Urinary bladder (tissue), 4 donors: ENCODE data around the gene SRGAP1. TPM values are rescaled to one million over a fixed set of nuclear protein-coding genes. Genes with fewer than 3 reads are reported as not detected.

Source experiments
- DNase-seq: peaks from one replicate; pipeline ENCODE4 v3.0.0-alpha.2; 2015; ENCODE audit errors: extremely low spot score
- H3K27ac ChIP-seq: one replicate; pipeline ENCODE4 v1.5.1; 2013; ENCODE audit warnings: low read depth, mild to moderate bottlenecking, moderate library complexity
- H3K36me3 ChIP-seq: one replicate; pipeline ENCODE4 v1.6.1; 2013; ENCODE audit warnings: mild to moderate bottlenecking, moderate library complexity; ENCODE audit not compliant: insufficient read depth
- H3K4me1 ChIP-seq: one replicate; pipeline ENCODE4 v1.6.1; 2013; ENCODE audit warnings: mild to moderate bottlenecking, moderate library complexity; ENCODE audit not compliant: insufficient read depth
- H3K4me3 ChIP-seq: one replicate; pipeline ENCODE4 v1.5.1; 2013; ENCODE audit warnings: low read depth, low read length
- WGBS: extraction: QIAGEN DNeasy Blood & Tissue Kit; methylation state at CpG from one replicate; pipeline ENCODE4 v1.1.7; 2013; 5-methylcytosine and 5-hydroxymethylcytosine counted together
- polyA plus RNA-seq: library from polyadenylated mRNA; stranded (reverse); fragments of 200-250 nt; gene quantifications from one replicate; pipeline ENCODE4 v1.2.3, GENCODE V29; 2013
- total RNA-seq: library from RNA; depleted of rRNA; stranded (reverse); fragments of >200 nt; gene quantifications from one replicate; pipeline ENCODE4 v1.2.3, GENCODE V29; 2014
- donor health status: healthy with polysubstance abuse.
- donor health status: healthy.

SRGAP1 gene
- total and polyA plus RNA-seq, 2 donors, result 1.9 to 18.0 TPM

DNA sequence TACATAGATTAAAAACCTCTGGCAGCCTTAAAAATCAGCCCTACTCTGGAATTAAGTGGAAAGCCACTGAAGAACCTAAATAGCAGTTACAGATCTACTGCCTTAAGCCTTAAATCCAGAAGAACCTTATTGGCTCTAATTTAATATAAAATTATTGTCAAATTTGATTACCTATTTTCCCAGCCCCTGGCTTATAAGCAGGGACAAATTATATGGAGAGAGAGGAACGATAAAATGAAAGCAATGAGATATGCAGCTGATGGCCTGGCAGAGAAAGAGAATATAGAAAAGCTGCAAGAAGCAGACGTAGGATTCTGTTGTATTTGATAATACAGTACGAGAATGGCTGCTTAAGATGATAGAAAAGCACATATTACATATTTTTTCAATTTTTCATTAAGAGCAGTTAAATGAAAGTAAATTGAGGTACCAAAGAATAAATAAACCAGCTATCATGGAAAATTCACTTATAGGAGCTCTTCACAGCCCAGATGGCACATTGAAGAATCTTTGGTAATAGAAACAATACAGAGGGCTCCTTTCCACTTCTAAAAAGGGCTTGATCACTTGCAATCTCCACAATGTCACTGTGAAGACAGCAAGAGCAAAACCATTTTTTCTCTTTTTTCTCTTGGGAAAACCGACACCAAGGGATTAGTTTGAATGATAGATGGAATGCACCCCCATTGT lies 248.2 kb downstream of the SRGAP1 start:
- Histone ChIP-seq H3K27ac (no peak overlapping the region), H3K36me3 (no peaks in the 10 kb centered on the region), H3K4me1 (no peaks in the 10 kb centered on the region), H3K4me3 (no peak overlapping the region)
- DNase-seq, result no peak
- WGBS, result 93% methylated on average over 4 of the region's 4 CpGs

GRCh38 chr12:64093689-64094088 lies 249.2 kb downstream of the SRGAP1 start:
- no peaks in the 10 kb centered on the region for H3K36me3 ChIP-seq

DNA sequence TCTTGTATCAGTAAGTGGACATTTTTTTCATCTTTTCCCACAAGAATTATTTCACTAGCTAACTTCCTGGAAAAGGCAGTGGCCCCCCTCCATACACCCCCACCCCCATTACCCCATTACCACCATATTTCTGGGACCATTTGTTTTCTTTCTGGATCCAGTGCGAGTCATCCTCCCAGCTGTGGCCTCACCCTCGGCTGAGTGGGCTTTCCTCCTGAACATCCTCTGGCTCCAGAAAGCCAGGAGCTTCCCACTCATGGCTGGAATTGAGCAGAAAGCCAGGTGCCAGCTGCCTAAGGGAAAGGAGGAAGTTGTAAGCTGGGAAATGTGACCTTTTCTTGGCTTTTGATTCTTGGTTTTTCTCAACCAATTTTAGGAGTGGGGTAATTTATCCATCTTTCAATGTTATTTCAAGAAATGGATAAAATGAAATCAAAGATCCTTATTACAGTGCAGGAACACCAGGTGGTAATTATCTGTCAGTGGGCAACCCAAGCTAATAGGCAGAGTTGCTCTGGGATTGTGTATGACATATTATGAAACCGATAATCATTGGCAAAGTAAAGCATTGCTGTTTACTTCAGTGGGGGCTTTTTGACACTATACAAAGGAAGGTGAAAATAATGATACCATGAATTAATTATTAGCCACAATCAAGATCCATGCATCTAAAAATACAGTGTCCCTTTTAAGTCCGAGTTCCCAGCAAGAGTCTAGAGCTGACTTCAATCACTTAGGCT lies 253.0 kb downstream of the SRGAP1 start:
- H3K27ac ChIP-seq, result no peak overlapping the region

More at GRCh38 chr12:64093689-64094088, 249.2 kb downstream of the SRGAP1 start:
- WGBS, result 97% methylated on average over 3 of the region's 3 CpGs
- H3K27ac ChIP-seq, result no peak overlapping the region
- H3K4me1 ChIP-seq, result no peaks in the 10 kb centered on the region
- DNase-seq, result no peak
- H3K4me3 ChIP-seq, result no peak overlapping the region

GRCh38 chr12:64098709-64099354 lies 254.3 kb downstream of the SRGAP1 start:
- Histone ChIP-seq H3K4me1 (no peaks in the 10 kb centered on the region), H3K4me3 (no peak overlapping the region), H3K27ac (no peak overlapping the region), H3K36me3 (no peaks in the 10 kb centered on the region)
- DNase-seq, result no peak
- WGBS, result 46% methylated on average over 2 of the region's 2 CpGs

More for the DNA sequence above, 253.0 kb downstream of the SRGAP1 start:
- no peaks in the 10 kb centered on the region for H3K36me3 ChIP-seq
- WGBS, result 64% methylated on average over 4 of the region's 4 CpGs
- H3K4me1 ChIP-seq, result no peaks in the 10 kb centered on the region
- no peak overlapping the region for H3K4me3 ChIP-seq
- DNase-seq, result no peak

- 17% methylated on average over 5 of the region's 5 CpGs for WGBS
- Histone ChIP-seq H3K4me3 (no peak overlapping the region), H3K4me1 (no peaks in the 10 kb centered on the region), H3K36me3 (no peaks in the 10 kb centered on the region), H3K27ac (no peak overlapping the region)
- DNase-seq, result no peak
These were observed 254.9 kb downstream of the SRGAP1 start for GRCh38 chr12:64099397-64099796.

DNA sequence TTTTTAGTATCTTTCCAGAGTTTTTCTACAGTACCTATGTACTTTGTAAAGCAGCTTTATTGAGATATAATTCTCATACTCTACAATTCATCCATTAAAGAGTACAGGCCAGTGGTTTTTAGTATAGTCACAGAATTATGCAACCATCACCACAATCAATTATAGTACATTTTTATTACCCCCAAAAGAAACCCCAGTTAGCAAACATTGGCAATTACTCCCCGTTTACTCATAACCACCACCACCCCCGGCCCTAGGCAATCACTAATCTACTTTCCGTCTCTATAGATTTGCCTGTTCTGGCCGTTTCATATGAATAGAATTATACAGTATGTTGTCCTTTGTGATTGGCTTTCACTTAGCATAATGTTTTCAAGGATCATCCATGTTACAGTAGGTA lies 257.8 kb downstream of the SRGAP1 start:
- H3K36me3 ChIP-seq, result no peaks in the 10 kb centered on the region
- H3K4me1 ChIP-seq, result no peaks in the 10 kb centered on the region
- no peak overlapping the region for H3K4me3 ChIP-seq
- no peak overlapping the region for H3K27ac ChIP-seq
- WGBS, result 94% methylated on average over 4 of the region's 4 CpGs
- no peak for DNase-seq

DNA sequence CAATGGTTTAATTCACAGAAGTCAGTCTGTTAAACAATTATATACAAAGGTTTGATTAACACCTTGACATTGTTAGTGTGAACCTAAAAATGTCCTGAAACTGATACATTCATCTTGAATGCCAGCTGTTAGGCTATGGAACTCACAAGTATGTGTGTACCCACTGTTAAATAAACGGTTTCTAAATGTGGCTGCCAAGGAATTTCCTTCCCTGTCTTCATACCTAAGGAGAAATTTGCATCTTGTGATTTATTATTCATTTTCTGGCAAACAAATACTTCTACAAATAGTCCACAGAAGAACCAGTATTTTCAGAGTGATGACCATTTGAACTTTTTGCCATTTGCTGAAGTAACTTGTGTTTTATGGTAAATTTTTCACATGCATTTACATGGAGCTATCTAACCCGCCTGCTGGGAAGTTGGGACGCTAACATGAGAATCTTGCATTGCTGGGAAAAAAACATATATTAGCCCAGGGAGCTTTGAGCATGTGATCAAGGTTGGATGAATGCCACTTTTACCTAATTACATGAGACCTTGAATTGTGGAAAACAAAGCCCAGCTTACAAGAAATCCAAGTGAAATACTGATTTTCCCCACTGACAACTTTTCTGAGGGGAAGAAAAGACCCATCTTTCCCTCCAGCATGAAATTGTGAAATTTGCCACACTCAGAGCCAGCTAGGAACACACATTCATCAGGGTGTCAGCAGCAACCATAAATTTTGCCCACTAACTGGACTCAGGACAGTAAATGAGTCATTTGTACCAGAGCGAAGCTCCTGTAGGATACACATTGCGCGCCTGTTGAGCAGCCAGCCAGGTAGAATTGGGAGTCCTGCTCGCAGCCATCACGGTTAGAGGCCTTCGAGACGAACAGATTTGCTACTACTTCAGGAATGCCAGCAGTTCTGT lies 259.6 kb downstream of the SRGAP1 start:
- Histone ChIP-seq H3K4me1 (no peaks in the 10 kb centered on the region), H3K4me3 (no peak overlapping the region), H3K27ac (no peak overlapping the region), H3K36me3 (no peaks in the 10 kb centered on the region)
- DNase-seq, result no peak
- WGBS, result 74% methylated on average over 10 of the region's 10 CpGs

DNA sequence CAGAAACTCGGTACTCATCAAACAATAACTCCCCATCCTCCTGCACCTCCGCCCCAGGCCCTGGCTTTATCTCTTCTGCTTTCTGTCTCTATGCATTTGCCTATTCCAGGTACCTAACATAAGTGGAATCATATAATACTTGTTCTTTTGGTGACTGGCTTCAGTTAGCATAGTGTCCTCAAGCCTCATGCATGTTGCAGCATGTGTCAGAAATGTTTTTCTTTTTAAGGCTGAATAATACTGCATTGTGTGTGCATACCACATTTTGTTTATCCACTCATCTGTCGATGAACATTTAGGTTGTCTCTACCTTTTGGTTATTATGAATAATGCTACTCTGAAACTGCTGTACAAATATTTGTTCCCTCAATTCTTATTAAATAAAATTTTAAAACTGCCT lies 260.5 kb downstream of the SRGAP1 start:
- Histone ChIP-seq H3K4me1 (no peaks in the 10 kb centered on the region), H3K27ac (no peak overlapping the region), H3K36me3 (no peaks in the 10 kb centered on the region), H3K4me3 (no peak overlapping the region)
- no peak for DNase-seq
- 88% methylated on average over 3 of the region's 3 CpGs for WGBS

- no peak overlapping the region for H3K4me3 ChIP-seq
- H3K36me3 ChIP-seq, result no peaks in the 10 kb centered on the region
- WGBS, result 100% methylated on average over 1 of the region's 1 CpG
- no peak for DNase-seq
- H3K27ac ChIP-seq, result no peak overlapping the region
- H3K4me1 ChIP-seq, result no peaks in the 10 kb centered on the region
These were observed 263.3 kb downstream of the SRGAP1 start for GRCh38 chr12:64107776-64108175.

GRCh38 chr12:64109706-64110105 lies 265.2 kb downstream of the SRGAP1 start:
- no peak for DNase-seq
- WGBS, result 85% methylated on average over 4 of the region's 4 CpGs
- Histone ChIP-seq H3K4me3 (no peak overlapping the region), H3K4me1 (no peaks in the 10 kb centered on the region), H3K36me3 (no peaks in the 10 kb centered on the region), H3K27ac (no peak overlapping the region)

DNA sequence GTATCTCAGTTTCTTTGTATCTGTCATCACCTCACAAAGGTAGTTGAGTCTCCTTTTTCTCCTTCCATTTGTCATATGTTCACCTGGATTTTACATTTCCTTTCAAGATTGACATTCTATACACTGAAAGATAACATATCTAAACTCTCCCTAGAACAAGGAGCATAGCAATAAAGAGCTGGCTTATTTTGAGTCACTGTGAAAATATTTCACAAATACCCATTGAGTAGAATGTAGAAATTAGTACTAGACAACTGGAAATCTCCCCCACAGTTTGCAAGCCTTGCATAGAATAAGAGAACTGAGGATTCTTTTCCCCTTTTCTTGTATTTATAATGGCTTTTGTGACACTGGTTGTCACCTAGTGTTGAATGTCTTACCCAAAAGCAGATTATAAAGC lies 266.4 kb downstream of the SRGAP1 start:
- no peak overlapping the region for H3K4me3 ChIP-seq
- H3K27ac ChIP-seq, result no peak overlapping the region

GRCh38 chr12:64116969-64117368 lies 272.5 kb downstream of the SRGAP1 start:
- 93% methylated on average over 2 of the region's 2 CpGs for WGBS
- Histone ChIP-seq H3K27ac (no peak overlapping the region), H3K4me3 (no peak overlapping the region), H3K4me1 (no peaks in the 10 kb centered on the region), H3K36me3 (no peaks in the 10 kb centered on the region)
- no peak for DNase-seq

More for the DNA sequence above, 266.4 kb downstream of the SRGAP1 start:
- DNase-seq, result no peak
- Histone ChIP-seq H3K36me3 (no peaks in the 10 kb centered on the region), H3K4me1 (no peaks in the 10 kb centered on the region)

- Histone ChIP-seq H3K27ac (no peak overlapping the region), H3K4me1 (no peaks in the 10 kb centered on the region), H3K36me3 (no peaks in the 10 kb centered on the region), H3K4me3 (no peak overlapping the region)
- no peak for DNase-seq
These were observed 276.1 kb downstream of the SRGAP1 start for GRCh38 chr12:64120568-64120967.
